Endothelial cell of umbilical vein (primary cell): Measurements from ENCODE around the gene APLP2. TPM values are rescaled to one million over a fixed set of nuclear protein-coding genes. Genes with fewer than 3 reads are reported as not detected.

ENCODE experiments used
- BruUV-seq: library from RNA; stranded (reverse); fragments of 400-500 nt; replicated peaks from 2 replicates; lab custom pipeline; 2021; lab: Mats Ljungman, UMichigan
- CTCF ChIA-PET: fragments of 300-600, 350-600 bp; sonication (Branson Sonifier 250); formaldehyde crosslinking; loops from one replicate; lab custom pipeline; 2021; ENCODE audit warnings: antibody characterized with exemption, inconsistent platforms; lab: Charles Lee
- POLR2A ChIA-PET: fragments of 300-600, 350-600 bp; sonication (Branson Sonifier 250); formaldehyde crosslinking; loops from one replicate; lab custom pipeline; 2021; ENCODE audit warnings: antibody characterized with exemption, inconsistent platforms; lab: Charles Lee
- DNase-seq: peaks from one replicate; pipeline ENCODE4 v3.0.0-alpha.2; 2011; ENCODE audit warnings: low read depth, low spot score
- FAIRE-seq: peaks from 2 replicates; lab custom pipeline; 2011; peaks lifted over from hg19 to GRCh38; lab: Jason Lieb, UNC
- H2AFZ ChIP-seq: 2 replicates; pipeline ENCODE4 v1.6.0; 2012; ENCODE audit warnings: low read depth, low read length, control low read depth, inconsistent platforms
- H3K27ac ChIP-seq: 2 replicates; pipeline ENCODE4 v1.5.1; 2011; ENCODE audit warnings: low read depth, mild to moderate bottlenecking, control low read depth, low read length, moderate library complexity; ENCODE audit not compliant: insufficient read depth
- H3K27me3 ChIP-seq, 2 experiments: 2 replicates each; pipeline versions ENCODE4 v1.6.0 to v1.6.1; 2011; ENCODE audit warnings: low read length in 2 of 2, mixed read lengths in 1 of 2; ENCODE audit not compliant: control insufficient read depth in 2 of 2, insufficient read depth in 2 of 2
- H3K36me3 ChIP-seq, 2 experiments: 2 replicates in 1 of 2; 3 replicates in 1 of 2; pipeline ENCODE4 v1.5.1; 2011; ENCODE audit warnings: low read length in 2 of 2, mild to moderate bottlenecking in 1 of 2, moderate library complexity in 1 of 2; ENCODE audit not compliant: control insufficient read depth in 2 of 2, insufficient read depth in 2 of 2; ENCODE audit errors: extremely low read depth in 1 of 2
- H3K4me1 ChIP-seq: 3 replicates; pipeline ENCODE4 v1.5.1; 2011; ENCODE audit warnings: mild to moderate bottlenecking, low read length; ENCODE audit not compliant: control insufficient read depth, insufficient read depth; ENCODE audit errors: extremely low read depth
- H3K4me2 ChIP-seq: 2 replicates; pipeline ENCODE4 v1.6.1; 2011; ENCODE audit warnings: low read length, control low read depth, mixed read lengths; ENCODE audit not compliant: insufficient read depth
- H3K4me3 ChIP-seq, 3 experiments: fragments of 200-600 bp in 1 of 3; sonication (generic), shearing (Covaris generic) in 1 of 3; replicated peaks in 1 of 3; 2 replicates each; pipeline ENCODE4 v1.5.1; 2011 to 2016; ENCODE audit warnings: control low read depth in 3 of 3, low read length in 3 of 3, mild to moderate bottlenecking in 2 of 3, inconsistent platforms in 1 of 3, low read depth in 1 of 3, moderate library complexity in 1 of 3; ENCODE audit not compliant: insufficient read depth in 1 of 3
- H3K79me2 ChIP-seq: 2 replicates; pipeline ENCODE4 v1.6.0; 2012; ENCODE audit warnings: low read length, inconsistent platforms; ENCODE audit not compliant: control insufficient read depth, insufficient read depth
- H3K9ac ChIP-seq: replicated peaks from 2 replicates; pipeline ENCODE3; 2011; ENCODE audit warnings: low read length, control low read depth; ENCODE audit not compliant: insufficient read depth; ENCODE audit errors: extremely low read depth
- H3K9me1 ChIP-seq: replicated peaks from 3 replicates; pipeline ENCODE4 v1.6.0; 2011; ENCODE audit warnings: mild to moderate bottlenecking, low read length; ENCODE audit not compliant: control insufficient read depth, insufficient read depth; ENCODE audit errors: extremely low read depth
- H3K9me3 ChIP-seq: replicated peaks from 2 replicates; pipeline ENCODE4 v1.5.1; 2012; ENCODE audit warnings: low read length, inconsistent platforms; ENCODE audit not compliant: control insufficient read depth, insufficient read depth
- H4K20me1 ChIP-seq: replicated peaks from 2 replicates; pipeline ENCODE3; 2011; ENCODE audit warnings: mild to moderate bottlenecking, low read length; ENCODE audit not compliant: control insufficient read depth, insufficient read depth; ENCODE audit errors: extremely low read depth
- EZH2 ChIP-seq: IDR thresholded peaks from 2 replicates; pipeline ENCODE4 v1.6.1; 2012; ENCODE audit warnings: borderline replicate concordance, low read depth, mild to moderate bottlenecking, moderate library complexity, low read length, inconsistent platforms; ENCODE audit not compliant: severe bottlenecking
- FOS ChIP-seq: IDR thresholded peaks from 2 replicates; pipeline ENCODE4 v1.6.1; 2011; ENCODE audit warnings: mild to moderate bottlenecking, low read length, moderate library complexity, borderline replicate concordance; ENCODE audit not compliant: insufficient read depth
- GATA2 ChIP-seq: IDR thresholded peaks from 2 replicates; pipeline ENCODE4 v1.7.0; 2011; ENCODE audit warnings: low read depth, mild to moderate bottlenecking, moderate library complexity, mixed read lengths, low read length; ENCODE audit not compliant: insufficient read length, insufficient read depth
- JUN ChIP-seq: IDR thresholded peaks from 2 replicates; pipeline ENCODE4 v1.6.1; 2011; ENCODE audit warnings: borderline replicate concordance, low read depth; ENCODE audit not compliant: insufficient read length, insufficient read depth
- MYC ChIP-seq: IDR thresholded peaks from one replicate; pipeline ENCODE4 v1.6.1; 2011; ENCODE audit warnings: mild to moderate bottlenecking, low read depth, low read length
- POLR2A ChIP-seq: IDR thresholded peaks from 2 replicates; pipeline ENCODE4 v1.6.1; 2012; ENCODE audit warnings: low read depth, mild to moderate bottlenecking, control low read depth, low read length
- POLR2AphosphoS5 ChIP-seq: IDR thresholded peaks from 2 replicates; pipeline ENCODE4 v1.6.1; 2012; ENCODE audit warnings: low read depth, mild to moderate bottlenecking, control low read depth, low read length, moderate library complexity; ENCODE audit not compliant: insufficient read depth
- dilution Hi-C: fragments of 300-500 bp; cut with MboI; formaldehyde crosslinking; loops from one replicate; pipeline ENCODE4 v1.15.0; 2019; ENCODE audit warnings: low sequenced_read_pairs; ENCODE audit not compliant: extremely low pct_ligation_motif_present
- intact Hi-C: fragments of 100-400 bp; cut with micrococcal nuclease; formaldehyde crosslinking; loops from one replicate; pipeline ENCODE4 v1.10.0; 2022
- polyA plus RNA-seq, 4 experiments: library from polyadenylated mRNA; depleted of rRNA in 3 of 4; stranded (reverse) in 3 of 4; unstranded in 1 of 4; fragments of >200 nt; gene quantifications; 2 replicates each; pipeline versions ENCODE4 v1.2.1 to v1.2.3, GENCODE V29; 2011 to 2012; ENCODE audit warnings: missing spikeins in 1 of 4
- total RNA-seq: library from RNA; stranded (reverse); gene quantifications from 2 replicates; pipeline ENCODE4 v1.2.3, GENCODE V29; 2021
- TF ChIP-seq, protein P1 (sequence below), 2 donors: IDR thresholded peaks; 1 replicate in 1 of 2; 2 replicates in 1 of 2; pipeline ENCODE4 v1.5.1; 2011; ENCODE audit warnings: low read length in 2 of 2, mild to moderate bottlenecking in 2 of 2, moderate library complexity in 2 of 2, control low read depth in 1 of 2, inconsistent platforms in 1 of 2, low read depth in 1 of 2; ENCODE audit not compliant: insufficient read depth in 1 of 2; ENCODE audit errors: extremely low read depth in 1 of 2
- TF ChIP-seq, protein P2 (sequence below): IDR thresholded peaks from 2 replicates; pipeline ENCODE4 v1.6.1; 2011; ENCODE audit not compliant: insufficient read depth, insufficient read length

The APLP2 gene
- total and polyA plus RNA-seq, 2 donors (not counting 3 experiments of a cell fraction or from before 2014, with no cell fraction given) = 493 to 543 TPM

DNA sequence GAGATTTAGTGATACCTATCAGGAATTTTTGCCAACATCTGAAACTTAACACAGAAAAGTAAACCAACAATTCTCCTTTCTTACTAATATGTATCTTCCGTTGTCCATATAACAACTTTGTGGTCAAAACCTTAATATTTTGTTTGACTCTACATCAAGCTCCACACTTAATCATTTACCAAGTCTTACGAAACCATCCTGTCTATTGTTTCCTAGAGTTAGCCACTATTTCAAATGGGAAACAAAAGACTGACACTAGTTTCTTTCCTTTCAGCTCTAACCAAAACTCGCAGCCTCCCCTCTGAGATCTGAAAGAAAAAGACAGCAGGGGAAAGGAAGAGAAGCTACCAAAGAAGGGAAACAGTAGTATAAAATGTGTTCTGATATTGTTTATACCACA lies 40.6 kb upstream of the APLP2 start:
- no peak for FAIRE-seq
- no peak overlapping the region for H2AFZ ChIP-seq
- no peaks in the 10 kb centered on the region for H3K36me3 ChIP-seq
- no peak overlapping the region for H3K9ac ChIP-seq
- no peaks in the 10 kb centered on the region for H3K27me3 ChIP-seq
- H3K4me3 ChIP-seq = no peak overlapping the region
- no peak overlapping the region for H3K27ac ChIP-seq
- no TSS peak for BruUV-seq
- intact Hi-C loops = no loop called here
- H4K20me1 ChIP-seq = no peaks in the 10 kb centered on the region
- dilution Hi-C loops = no loop called here
- no peak overlapping the region for H3K4me2 ChIP-seq
- TF ChIP-seq EZH2 = no peak
- ChIA-PET POLR2A (no interaction called here), CTCF (no interaction called here)
- no peaks in the 10 kb centered on the region for H3K9me3 ChIP-seq
- no peaks in the 10 kb centered on the region for H3K79me2 ChIP-seq
- H3K4me1 ChIP-seq = peaks cover 7% of the 10 kb centered on the region
- H3K9me1 ChIP-seq = no peaks in the 10 kb centered on the region
- DNase-seq = no peak

DNA sequence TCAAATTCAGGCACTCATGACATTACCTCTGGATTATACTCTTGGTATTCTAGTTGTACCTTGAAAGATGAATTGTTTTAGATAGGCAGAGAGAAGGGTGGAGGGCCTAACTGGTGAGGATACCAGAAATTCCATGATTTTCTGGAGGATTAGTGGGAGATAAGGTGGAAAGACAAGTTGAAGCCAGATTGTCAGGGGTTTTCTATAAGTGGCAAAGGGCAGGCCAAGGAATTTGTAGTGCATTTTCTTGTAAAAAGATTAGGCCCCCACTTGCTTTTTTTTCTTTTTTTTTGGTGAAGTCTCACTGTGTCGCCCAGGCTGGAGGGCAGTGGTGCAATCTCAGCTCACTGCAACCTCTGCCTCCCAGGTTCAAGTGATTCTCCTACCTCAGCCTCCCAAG lies 38.6 kb upstream of the APLP2 start:
- no peak overlapping the region for H2AFZ ChIP-seq
- CTCF ChIA-PET = no interaction called here

More for the DNA sequence above, 38.6 kb upstream of the APLP2 start:
- FAIRE-seq (no peak), DNase-seq (no peak)
- no peaks in the 10 kb centered on the region for H3K79me2 ChIP-seq
- no peaks in the 10 kb centered on the region for H3K4me1 ChIP-seq
- intact Hi-C loops (no loop called here), dilution Hi-C loops (no loop called here)
- no peak overlapping the region for H3K9ac ChIP-seq
- H3K9me1 ChIP-seq = no peaks in the 10 kb centered on the region
- no peak overlapping the region for H3K4me2 ChIP-seq
- POLR2A ChIA-PET = no interaction called here
- H4K20me1 ChIP-seq = no peaks in the 10 kb centered on the region
- H3K4me3 ChIP-seq = no peak overlapping the region
- TF ChIP-seq JUN = no peak
- no peak for TF ChIP-seq GATA2
- TF ChIP-seq MYC = no peak
- TF ChIP-seq POLR2A = no peak
- TF ChIP-seq, protein P1, sequence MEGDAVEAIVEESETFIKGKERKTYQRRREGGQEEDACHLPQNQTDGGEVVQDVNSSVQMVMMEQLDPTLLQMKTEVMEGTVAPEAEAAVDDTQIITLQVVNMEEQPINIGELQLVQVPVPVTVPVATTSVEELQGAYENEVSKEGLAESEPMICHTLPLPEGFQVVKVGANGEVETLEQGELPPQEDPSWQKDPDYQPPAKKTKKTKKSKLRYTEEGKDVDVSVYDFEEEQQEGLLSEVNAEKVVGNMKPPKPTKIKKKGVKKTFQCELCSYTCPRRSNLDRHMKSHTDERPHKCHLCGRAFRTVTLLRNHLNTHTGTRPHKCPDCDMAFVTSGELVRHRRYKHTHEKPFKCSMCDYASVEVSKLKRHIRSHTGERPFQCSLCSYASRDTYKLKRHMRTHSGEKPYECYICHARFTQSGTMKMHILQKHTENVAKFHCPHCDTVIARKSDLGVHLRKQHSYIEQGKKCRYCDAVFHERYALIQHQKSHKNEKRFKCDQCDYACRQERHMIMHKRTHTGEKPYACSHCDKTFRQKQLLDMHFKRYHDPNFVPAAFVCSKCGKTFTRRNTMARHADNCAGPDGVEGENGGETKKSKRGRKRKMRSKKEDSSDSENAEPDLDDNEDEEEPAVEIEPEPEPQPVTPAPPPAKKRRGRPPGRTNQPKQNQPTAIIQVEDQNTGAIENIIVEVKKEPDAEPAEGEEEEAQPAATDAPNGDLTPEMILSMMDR (IDR thresholded peaks at IDR 0.05; ENCODE audit: extremely low read depth in 1 of 2, insufficient read depth in 1 of 2, low read depth in 1 of 2, low read length in 2 of 2) = no peak
- TF ChIP-seq POLR2AphosphoS5 = no peak
- TF ChIP-seq, protein P2, sequence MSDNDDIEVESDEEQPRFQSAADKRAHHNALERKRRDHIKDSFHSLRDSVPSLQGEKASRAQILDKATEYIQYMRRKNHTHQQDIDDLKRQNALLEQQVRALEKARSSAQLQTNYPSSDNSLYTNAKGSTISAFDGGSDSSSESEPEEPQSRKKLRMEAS = no peak
- TF ChIP-seq FOS = no peak
- TF ChIP-seq EZH2 = no peak
- no peaks in the 10 kb centered on the region for H3K36me3 ChIP-seq
- no peaks in the 10 kb centered on the region for H3K27me3 ChIP-seq
- no peaks in the 10 kb centered on the region for H3K9me3 ChIP-seq
- no TSS peak for BruUV-seq
- no peak overlapping the region for H3K27ac ChIP-seq
